Measurements from ENCODE around the gene TMEM123. TPM values are rescaled to one million over a fixed set of nuclear protein-coding genes. Genes with fewer than 3 reads are reported as not detected.
A peak's percentile ranks its signal among the peaks of the same experiment; 100 is the strongest.
"Not testable (repeated sequence)": the region's sequence is repeated elsewhere in the genome, so short reads cannot be mapped to it uniquely, and the experiment has no call there.

Gene TMEM123
- polyA plus RNA-seq, 3 donors = 32.5 to 43.7 (median 33.1) TPM

- no peak overlapping the region for H3K27ac ChIP-seq (ENCODE audit: low read depth, low read length)
- WGBS, 3 donors = 65 to 92% (median 92%) methylated on average over 3 of the region's 3 CpGs
These were observed 1.4 kb upstream of the TMEM123 start for GRCh38 chr11:102453921-102454320.

DNA sequence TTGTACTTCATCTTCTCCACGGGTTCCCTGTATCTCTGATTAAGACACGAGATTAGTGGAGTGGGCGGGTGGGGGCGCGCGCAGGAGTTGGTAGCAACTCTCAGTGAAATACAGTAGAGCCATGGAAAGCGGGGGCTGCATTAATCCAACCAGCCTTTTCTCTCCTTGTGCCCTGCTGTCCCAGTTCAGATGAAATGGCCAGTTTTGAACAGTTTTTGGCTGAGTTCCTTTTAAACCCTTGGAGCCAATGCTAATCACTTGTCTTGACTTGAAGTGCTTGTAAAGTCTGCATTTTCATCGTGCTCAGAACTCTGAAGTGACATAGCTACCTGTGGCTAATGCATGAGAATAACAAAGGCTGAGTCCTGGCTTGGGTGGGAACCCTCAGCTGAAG, 734 bp upstream of the TMEM123 start:
- WGBS, 3 donors = 4 to 5% (median 4%) methylated on average over 8 of the region's 8 CpGs
- no peak overlapping the region for H3K27ac ChIP-seq (ENCODE audit: low read depth, low read length)

- H3K27ac ChIP-seq (ENCODE audit: low read depth, low read length) = peak overlapping the region; percentile 51
- WGBS, 3 donors = 0 to 1% (median 0%) methylated on average over 55 of the region's 55 CpGs
These were observed 694 bp downstream of the TMEM123 start for GRCh38 chr11:102451681-102452460.

DNA sequence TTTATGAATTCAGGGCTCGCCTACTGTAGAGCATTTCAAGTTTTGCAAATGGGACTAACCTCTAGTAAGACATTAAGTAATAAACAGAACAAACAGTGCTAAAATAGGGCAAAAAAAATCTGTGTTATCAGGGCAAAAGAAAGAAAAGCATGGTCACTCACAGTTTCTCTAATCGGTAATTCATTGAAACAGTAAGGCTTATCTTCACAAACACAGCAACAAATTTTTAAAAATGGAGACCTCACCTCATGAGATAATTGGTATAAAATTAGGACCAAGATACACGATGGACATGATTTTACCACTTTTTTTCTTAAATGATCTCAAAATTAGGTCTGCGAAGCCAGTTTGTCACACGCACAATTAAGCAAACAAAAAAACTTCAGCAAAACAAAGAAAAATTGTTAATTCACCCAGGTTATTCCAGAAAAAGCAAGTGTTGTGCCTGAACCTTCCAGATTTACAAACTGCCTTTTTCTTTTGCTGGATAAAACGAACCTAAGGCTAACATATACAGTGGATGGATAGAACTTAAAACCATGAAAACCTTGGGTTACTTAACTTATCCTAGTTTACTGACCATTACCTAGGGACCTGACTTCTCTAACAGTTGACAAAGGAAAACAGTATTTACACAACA, 1.4 kb downstream of the TMEM123 start:
- H3K27ac ChIP-seq (ENCODE audit: low read depth, low read length) = no peak overlapping the region
- 10 to 25% (median 24%) methylated on average over 6 of the region's 6 CpGs for WGBS, 3 donors

- 75 to 82% (median 78%) methylated on average over 7 of the region's 7 CpGs for WGBS, 3 donors
- no peak overlapping the region for H3K27ac ChIP-seq (ENCODE audit: low read depth, low read length)
These were observed 2.7 kb downstream of the TMEM123 start for GRCh38 chr11:102449651-102450570.

DNA sequence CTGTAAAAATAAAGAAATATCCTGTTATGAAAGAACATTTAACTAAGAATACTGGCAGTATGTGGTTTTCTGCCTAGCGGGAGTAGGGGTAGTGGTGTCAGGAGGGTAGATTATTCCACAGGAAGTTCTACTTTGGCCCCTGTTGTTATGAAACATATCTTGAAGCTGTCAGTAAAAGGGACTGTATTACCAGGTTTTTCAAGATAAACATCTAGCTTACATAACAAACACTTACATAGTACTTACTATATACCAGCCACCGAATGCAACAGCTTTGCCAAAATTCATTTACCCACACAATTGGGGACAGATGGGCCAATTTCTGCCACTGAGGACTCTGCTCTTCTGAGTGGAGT, 3.7 kb downstream of the TMEM123 start:
- no peak overlapping the region for H3K27ac ChIP-seq (ENCODE audit: low read depth, low read length)
- WGBS, 3 donors = 40 to 66% (median 55%) methylated on average over 2 of the region's 2 CpGs

DNA sequence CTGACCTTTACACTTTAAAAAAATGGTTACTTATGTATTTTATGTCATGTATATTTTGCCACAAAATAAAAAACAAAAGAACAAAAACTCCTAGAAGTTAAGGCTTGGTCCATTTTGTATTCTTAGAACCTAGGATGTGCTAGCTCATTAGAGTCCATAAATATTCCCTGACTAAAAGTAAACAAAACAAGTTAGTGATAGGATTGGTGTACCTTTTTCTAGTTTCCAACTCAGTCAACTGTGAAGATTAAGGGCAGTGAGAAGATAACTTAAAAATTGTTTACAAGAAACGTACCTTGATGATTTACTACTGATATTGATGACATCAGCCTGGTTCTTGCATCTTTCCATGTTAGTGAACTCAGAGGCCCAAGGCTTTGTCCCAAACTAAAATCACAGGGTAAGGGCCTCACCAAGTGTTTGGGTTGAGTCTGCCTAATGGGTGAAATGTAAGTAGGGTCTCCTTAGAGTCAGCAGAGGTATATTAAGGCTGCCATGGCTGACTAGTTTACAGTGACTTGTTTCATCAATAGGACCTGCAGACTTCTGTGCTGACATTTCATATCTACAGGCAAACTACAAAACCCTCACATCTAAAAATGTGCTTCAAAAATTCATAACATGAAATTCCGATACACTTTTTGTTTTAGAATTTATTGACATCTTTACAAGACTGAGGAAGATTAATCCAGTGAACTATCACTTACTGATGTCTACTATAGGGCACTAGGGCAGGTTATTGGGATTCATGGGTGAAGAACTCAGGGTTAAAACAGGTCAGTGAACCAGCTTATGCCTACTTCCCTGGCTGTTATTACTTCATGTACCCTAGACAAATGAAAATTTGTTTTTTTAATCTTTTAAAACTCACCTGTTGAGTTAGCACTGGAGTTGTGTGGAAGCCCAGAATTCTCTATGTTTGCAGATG, 4.4 kb downstream of the TMEM123 start:
- 68 to 86% (median 82%) methylated on average over 2 of the region's 2 CpGs for WGBS, 3 donors

DNA sequence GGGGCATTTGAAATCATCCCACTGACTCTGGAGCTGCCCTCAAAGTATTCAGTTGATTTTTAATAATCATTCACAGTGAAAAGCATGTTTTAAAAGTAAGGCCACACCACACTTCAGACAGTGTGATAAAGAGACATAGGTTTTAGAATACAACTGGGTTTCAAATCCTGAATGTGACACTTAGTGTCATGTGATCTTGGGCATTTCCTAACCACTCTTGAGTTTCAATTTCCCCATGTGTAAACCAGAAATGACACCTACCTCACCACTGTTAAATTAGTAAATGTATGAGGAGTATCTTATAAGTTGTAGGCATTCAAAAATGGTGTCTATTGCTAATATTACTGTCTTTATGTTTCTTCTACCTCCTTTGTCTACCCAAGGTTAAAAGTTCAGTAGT, 5.4 kb downstream of the TMEM123 start:
- H3K27ac ChIP-seq (ENCODE audit: low read depth, low read length) = no peak overlapping the region

More for the DNA sequence above, 4.4 kb downstream of the TMEM123 start:
- no peak overlapping the region for H3K27ac ChIP-seq (ENCODE audit: low read depth, low read length)

DNA sequence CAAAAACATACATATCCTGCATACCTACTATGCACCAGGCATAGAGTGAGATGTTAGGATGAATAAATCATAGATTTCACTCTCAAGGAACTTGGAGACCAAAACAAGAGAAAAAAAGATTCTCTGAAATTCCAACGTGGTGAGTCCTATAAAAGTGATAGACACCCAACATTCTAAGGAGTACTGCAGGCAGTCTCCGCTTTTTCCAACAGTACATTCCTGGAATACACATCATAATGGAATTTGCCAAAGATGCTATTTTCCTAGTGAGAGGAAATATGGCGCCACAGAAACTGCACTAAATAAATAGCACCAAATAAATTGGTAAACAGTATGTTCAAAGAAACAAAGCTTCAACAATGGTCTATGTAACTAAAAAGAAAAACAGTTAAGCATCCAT, 6.0 kb downstream of the TMEM123 start:
- no peak overlapping the region for H3K27ac ChIP-seq (ENCODE audit: low read depth, low read length)
- WGBS, 3 donors = 65 to 79% (median 78%) methylated on average over 3 of the region's 3 CpGs

- WGBS, 3 donors = 95 to 98% (median 96%) methylated on average over 5 of the region's 5 CpGs
- not testable (repeated sequence) for H3K27ac ChIP-seq (ENCODE audit: low read depth, low read length)
These were observed 7.9 kb downstream of the TMEM123 start for GRCh38 chr11:102444693-102445092.

DNA sequence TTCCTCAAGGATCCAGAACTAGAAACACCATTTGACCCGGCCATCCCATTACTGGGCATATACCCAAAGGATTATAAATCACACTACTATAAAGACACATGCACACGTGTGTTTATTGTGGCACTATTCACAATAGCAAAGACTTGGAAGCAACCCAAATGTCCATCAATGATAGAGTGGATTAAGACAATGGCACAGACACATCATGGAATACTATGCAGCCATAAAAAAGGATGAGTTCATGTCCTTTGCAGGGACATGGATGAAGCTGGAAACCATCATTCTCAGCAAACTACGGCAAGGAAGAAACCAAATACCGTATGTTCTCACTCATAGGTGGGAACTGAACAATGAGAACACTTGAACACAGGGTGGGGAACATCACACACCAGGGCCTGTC, 8.4 kb downstream of the TMEM123 start:
- WGBS, 3 donors = 86 to 93% (median 92%) methylated on average over 4 of the region's 4 CpGs

GRCh38 chr11:102439063-102439363, 13.6 kb downstream of the TMEM123 start:
- WGBS, 3 donors = 37 to 76% (median 72%) methylated on average over 4 of the region's 4 CpGs
- not testable (repeated sequence) for H3K27ac ChIP-seq (ENCODE audit: low read depth, low read length)

More for the DNA sequence above, 8.4 kb downstream of the TMEM123 start:
- not testable (repeated sequence) for H3K27ac ChIP-seq (ENCODE audit: low read depth, low read length)

DNA sequence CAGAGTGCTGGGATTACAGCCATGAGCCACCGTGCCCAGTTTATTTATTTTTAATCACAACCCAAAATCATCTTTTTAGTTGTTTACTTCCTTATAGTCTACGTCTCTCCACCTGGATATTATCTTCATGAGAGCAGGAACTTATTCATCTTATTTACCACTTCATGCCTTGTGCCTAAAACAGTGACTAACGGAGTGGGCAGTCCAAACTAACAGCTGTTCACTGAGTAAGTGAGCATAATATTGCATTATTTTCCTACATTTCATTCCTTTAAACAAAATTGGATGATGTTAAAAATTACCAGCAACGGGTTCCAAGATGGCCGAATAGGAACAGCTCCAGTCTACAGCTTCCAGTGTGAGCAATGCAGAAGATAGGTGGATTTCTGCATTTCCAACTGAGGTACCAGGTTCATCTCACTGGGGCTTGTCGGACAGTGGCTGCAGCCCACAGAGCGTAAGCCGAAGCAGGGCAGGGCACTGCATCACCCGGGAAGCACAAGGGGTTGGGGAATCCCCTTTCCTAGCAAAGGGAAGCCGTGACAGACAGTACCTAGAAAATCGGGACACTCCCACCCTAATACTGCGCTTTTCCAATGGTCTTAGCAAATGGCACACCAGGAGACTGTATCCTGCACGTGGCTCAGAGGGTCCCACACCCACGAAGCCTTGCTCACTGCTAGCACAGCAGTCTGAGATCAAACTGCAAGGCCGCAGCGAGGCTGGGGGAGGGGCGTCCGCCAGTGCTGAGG, 14.1 kb downstream of the TMEM123 start:
- no peak overlapping the region for H3K27ac ChIP-seq (ENCODE audit: low read depth, low read length)

DNA sequence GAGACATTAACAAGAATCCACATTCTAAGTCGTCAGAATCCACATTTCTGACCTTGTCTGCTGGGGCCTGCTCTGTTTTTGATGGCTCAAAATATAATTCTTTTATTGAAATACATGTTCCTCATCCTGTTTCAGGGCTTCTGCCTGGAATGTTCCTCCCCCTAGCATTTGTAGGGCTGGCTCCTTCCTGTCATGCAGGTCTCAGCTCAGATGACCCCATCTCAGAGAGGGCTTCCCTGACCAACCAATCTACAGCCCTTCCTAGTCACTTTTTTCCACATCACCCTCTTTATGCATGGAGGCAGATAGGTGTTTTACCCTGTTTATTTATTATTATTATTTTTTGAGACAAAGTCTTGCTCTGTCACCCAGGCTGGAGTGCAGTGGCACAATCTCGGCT, 14.8 kb downstream of the TMEM123 start:
- H3K27ac ChIP-seq (ENCODE audit: low read depth, low read length) = no peak overlapping the region
- 74 to 81% (median 77%) methylated on average over 2 of the region's 2 CpGs for WGBS, 3 donors

More for the DNA sequence above, 14.1 kb downstream of the TMEM123 start:
- 74 to 90% (median 89%) methylated on average over 18 of the region's 18 CpGs for WGBS, 3 donors

DNA sequence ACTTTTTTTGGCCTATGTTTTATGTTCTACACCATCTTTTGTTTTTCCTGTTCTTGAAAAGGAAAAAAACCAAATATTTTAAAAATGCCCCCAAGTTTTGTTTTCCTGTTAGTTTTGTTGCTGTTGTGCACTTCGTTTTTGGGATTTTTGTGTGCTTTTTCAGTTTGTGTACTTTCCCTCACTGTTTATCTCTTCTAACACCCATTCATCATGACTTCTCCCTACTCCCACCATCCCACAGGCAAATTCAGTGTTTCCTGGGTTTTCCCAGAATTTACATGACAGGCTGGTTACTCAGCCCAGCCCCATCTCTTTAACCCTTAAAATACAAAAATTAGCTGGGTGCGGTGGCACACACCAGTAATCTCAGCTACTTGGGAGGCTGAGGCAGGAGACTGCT, 15.6 kb downstream of the TMEM123 start:
- no peak overlapping the region for H3K27ac ChIP-seq (ENCODE audit: low read depth, low read length)
- 82 to 88% (median 87%) methylated on average over 2 of the region's 2 CpGs for WGBS, 3 donors

DNA sequence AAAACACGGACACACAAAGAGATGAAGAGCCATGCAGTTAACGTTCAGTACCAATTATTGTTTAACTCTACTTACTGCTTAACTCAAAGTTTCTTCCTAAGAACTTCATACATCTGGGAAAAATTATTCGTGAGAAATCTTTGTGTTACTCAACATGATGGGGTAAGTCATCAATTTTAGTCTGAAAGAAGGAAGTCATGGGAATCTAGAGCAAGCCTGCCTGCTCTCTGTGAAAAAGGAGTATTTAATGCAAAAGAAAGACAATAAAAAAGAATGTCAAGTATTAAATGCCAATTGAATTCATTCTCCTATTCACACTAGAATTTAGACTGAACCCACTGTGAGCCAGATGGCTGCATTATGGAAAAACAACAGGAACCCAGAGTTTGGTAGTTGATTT, 16.0 kb downstream of the TMEM123 start:
- 63 to 76% (median 65%) methylated on average over 3 of the region's 3 CpGs for WGBS, 3 donors
- no peak overlapping the region for H3K27ac ChIP-seq (ENCODE audit: low read depth, low read length)

DNA sequence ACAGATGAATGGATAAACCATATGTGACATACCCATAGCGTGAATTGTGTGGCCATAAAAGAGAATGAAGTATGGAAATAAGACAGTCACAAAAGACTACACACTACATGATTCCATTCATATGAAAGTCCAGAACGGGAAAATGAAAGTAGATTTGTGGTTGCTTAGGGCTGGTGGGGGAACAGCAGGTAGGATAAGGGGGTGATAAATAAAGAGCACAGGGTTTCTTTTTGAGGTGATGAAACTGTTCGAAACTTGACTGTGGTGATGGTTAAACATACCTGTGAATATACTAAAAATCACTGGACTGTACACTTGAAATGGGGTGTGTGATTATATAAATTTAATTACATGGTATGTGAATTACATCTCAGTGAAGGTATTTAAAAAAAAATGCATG, 16.9 kb downstream of the TMEM123 start:
- WGBS, 3 donors = 91 to 96% (median 94%) methylated on average over 3 of the region's 3 CpGs
- no peak overlapping the region for H3K27ac ChIP-seq (ENCODE audit: low read depth, low read length)

- WGBS, 3 donors = 98 to 100% (median 98%) methylated on average over 3 of the region's 3 CpGs
- not testable (repeated sequence) for H3K27ac ChIP-seq (ENCODE audit: low read depth, low read length)
These were observed 19.0 kb downstream of the TMEM123 start for GRCh38 chr11:102433571-102433970.

All from adipose tissue (tissue), 3 donors.